ENCODE measurements around the gene PGS1.

DNA sequence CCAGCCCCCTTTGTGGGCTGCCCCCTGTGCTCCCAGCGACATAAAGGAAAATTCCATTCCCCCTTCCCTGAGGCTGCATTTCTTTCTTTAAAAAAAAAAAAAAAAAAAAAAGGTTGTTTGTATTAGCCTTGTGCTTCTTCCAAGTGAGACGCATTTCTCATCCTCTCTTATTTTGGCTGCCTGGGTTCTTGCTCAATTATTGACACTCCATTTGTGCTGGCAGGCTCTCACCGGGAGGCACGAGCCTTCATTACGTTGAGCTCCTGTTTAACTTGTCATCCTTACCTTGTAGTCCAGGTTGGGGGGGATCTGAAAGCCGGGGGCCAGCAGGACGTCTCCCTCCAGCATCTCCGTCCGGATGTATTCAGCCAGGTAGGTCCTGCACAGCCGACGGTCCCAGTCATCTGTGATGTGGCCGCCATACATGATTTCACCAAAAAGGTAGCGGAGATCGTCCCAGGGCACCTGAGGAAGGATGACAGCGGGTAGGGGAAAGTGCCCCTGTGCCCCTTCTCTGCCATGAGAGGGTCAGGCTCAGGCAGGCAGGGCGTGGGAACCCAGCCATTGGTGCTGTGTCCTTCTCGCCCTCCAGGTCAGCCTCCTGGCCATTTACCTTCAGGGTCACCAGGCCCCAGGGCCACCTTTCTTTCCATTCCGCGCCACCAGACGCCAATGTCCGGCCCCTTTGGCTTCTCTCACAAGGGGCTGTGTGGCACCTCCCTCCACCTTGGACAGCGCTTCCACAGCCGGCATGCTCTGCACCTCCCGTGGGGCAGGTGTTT is 50.6 kb downstream of the PGS1 start:
- TF ChIP-seq, protein P1, sequence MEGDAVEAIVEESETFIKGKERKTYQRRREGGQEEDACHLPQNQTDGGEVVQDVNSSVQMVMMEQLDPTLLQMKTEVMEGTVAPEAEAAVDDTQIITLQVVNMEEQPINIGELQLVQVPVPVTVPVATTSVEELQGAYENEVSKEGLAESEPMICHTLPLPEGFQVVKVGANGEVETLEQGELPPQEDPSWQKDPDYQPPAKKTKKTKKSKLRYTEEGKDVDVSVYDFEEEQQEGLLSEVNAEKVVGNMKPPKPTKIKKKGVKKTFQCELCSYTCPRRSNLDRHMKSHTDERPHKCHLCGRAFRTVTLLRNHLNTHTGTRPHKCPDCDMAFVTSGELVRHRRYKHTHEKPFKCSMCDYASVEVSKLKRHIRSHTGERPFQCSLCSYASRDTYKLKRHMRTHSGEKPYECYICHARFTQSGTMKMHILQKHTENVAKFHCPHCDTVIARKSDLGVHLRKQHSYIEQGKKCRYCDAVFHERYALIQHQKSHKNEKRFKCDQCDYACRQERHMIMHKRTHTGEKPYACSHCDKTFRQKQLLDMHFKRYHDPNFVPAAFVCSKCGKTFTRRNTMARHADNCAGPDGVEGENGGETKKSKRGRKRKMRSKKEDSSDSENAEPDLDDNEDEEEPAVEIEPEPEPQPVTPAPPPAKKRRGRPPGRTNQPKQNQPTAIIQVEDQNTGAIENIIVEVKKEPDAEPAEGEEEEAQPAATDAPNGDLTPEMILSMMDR (IDR thresholded peaks at IDR 0.05; ENCODE audit: poor library complexity), result no peak
- no peak for TF ChIP-seq EZH2 (IDR thresholded peaks at IDR 0.05; ENCODE audit: borderline replicate concordance)
- no peak for TF ChIP-seq EZH2phosphoT487 (IDR thresholded peaks at IDR 0.05; ENCODE audit: low read depth, severe bottlenecking, unreplicated experiment)
